Activated CD8-positive, alpha-beta memory T cell treated with anti-CD3 and anti-CD28 coated beads, Interleukin-2, amount 50 U/mL, for 24 hours (primary cell): ENCODE results near the gene ACSM6.
"Not testable (repeated sequence)": the region's sequence is repeated elsewhere in the genome, so short reads cannot be mapped to it uniquely, and the experiment has no call there.

Experiments used
- DNase-seq: peaks from one replicate; pipeline ENCODE4 v3.0.0-alpha.2; 2020; ENCODE audit errors: extremely low read depth

ACSM6 gene

GRCh38 chr10:95193944-95194343 is at the start of gene ACSM6:
ACSM6 (plus strand) TSS chr10:95194238; CDS start chr10:95194486, 248 bp downstream.
- DNase-seq = no peak

GRCh38 chr10:95168694-95169093 is 25.3 kb upstream of the ACSM6 start:
- no peak for DNase-seq

- no peak for DNase-seq
Observed at GRCh38 chr10:95169522-95169921, 24.5 kb upstream of the ACSM6 start.

- no peak for DNase-seq
Observed at GRCh38 chr10:95170790-95171189, 23.2 kb upstream of the ACSM6 start.

GRCh38 chr10:95171336-95171735 is 22.7 kb upstream of the ACSM6 start:
- no peak for DNase-seq

GRCh38 chr10:95172851-95173250 is 21.2 kb upstream of the ACSM6 start:
- DNase-seq = no peak

GRCh38 chr10:95176101-95176500 is 17.9 kb upstream of the ACSM6 start:
- DNase-seq = no peak

GRCh38 chr10:95177429-95177828 is 16.6 kb upstream of the ACSM6 start:
- no peak for DNase-seq

GRCh38 chr10:95178266-95178665 is 15.8 kb upstream of the ACSM6 start:
- no peak for DNase-seq

GRCh38 chr10:95178797-95179196 is 15.2 kb upstream of the ACSM6 start:
- no peak for DNase-seq

GRCh38 chr10:95181726-95182125 is 12.3 kb upstream of the ACSM6 start:
- no peak for DNase-seq

- DNase-seq = peak; percentile 39
Observed at GRCh38 chr10:95183271-95184230, 10.5 kb upstream of the ACSM6 start.

GRCh38 chr10:95187617-95188016 is 6.4 kb upstream of the ACSM6 start:
- no peak for DNase-seq

- DNase-seq = no peak
Observed at GRCh38 chr10:95188593-95188992, 5.4 kb upstream of the ACSM6 start.

- no peak for DNase-seq
Observed at GRCh38 chr10:95196046-95196445, 2.0 kb downstream of the ACSM6 start.

GRCh38 chr10:95201736-95202135 is 7.7 kb downstream of the ACSM6 start:
- DNase-seq = no peak

- DNase-seq = not testable (repeated sequence)
Observed at GRCh38 chr10:95202865-95203264, 8.8 kb downstream of the ACSM6 start.

- DNase-seq = no peak
Observed at GRCh38 chr10:95208702-95209391, 14.8 kb downstream of the ACSM6 start.

- no peak for DNase-seq
Observed at GRCh38 chr10:95209509-95210127, 15.6 kb downstream of the ACSM6 start.

- no peak for DNase-seq
Observed at GRCh38 chr10:95211606-95212279, 17.7 kb downstream of the ACSM6 start.

GRCh38 chr10:95214369-95214768 is 20.3 kb downstream of the ACSM6 start:
- DNase-seq = no peak

GRCh38 chr10:95214793-95215192 is 20.8 kb downstream of the ACSM6 start:
- DNase-seq = no peak
